ENCODE measurements around the gene FEZF1. TPM values are rescaled to one million over a fixed set of nuclear protein-coding genes. Genes with fewer than 3 reads are reported as not detected.

Gene FEZF1
- total RNA-seq, 1 donor from 2014 or later, result 0.28 TPM

GRCh38 chr7:122300211-122300932 lies 4.2 kb downstream of the FEZF1 start:
- H3K27me3 Mint-ChIP-seq (ENCODE audit: unreplicated experiment), result peaks cover 25% of the 10 kb centered on the region
- H3K9me3 Mint-ChIP-seq (ENCODE audit: unreplicated experiment), result no peaks in the 10 kb centered on the region
- H3K27ac Mint-ChIP-seq (ENCODE audit: unreplicated experiment), result no peak overlapping the region
- DNase-seq (ENCODE audit: low spot score), result no peak
- TF ChIP-seq, protein P1, sequence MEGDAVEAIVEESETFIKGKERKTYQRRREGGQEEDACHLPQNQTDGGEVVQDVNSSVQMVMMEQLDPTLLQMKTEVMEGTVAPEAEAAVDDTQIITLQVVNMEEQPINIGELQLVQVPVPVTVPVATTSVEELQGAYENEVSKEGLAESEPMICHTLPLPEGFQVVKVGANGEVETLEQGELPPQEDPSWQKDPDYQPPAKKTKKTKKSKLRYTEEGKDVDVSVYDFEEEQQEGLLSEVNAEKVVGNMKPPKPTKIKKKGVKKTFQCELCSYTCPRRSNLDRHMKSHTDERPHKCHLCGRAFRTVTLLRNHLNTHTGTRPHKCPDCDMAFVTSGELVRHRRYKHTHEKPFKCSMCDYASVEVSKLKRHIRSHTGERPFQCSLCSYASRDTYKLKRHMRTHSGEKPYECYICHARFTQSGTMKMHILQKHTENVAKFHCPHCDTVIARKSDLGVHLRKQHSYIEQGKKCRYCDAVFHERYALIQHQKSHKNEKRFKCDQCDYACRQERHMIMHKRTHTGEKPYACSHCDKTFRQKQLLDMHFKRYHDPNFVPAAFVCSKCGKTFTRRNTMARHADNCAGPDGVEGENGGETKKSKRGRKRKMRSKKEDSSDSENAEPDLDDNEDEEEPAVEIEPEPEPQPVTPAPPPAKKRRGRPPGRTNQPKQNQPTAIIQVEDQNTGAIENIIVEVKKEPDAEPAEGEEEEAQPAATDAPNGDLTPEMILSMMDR (IDR thresholded peaks at IDR 0.05; ENCODE audit: unreplicated experiment), result no peak
- peaks cover 9% of the 10 kb centered on the region for H3K36me3 Mint-ChIP-seq (ENCODE audit: low read depth, unreplicated experiment)
- peaks cover 26% of the 10 kb centered on the region for H3K4me1 Mint-ChIP-seq (ENCODE audit: unreplicated experiment)
- peak overlapping the region; percentile 79 for H3K4me3 Mint-ChIP-seq (ENCODE audit: unreplicated experiment)

DNA sequence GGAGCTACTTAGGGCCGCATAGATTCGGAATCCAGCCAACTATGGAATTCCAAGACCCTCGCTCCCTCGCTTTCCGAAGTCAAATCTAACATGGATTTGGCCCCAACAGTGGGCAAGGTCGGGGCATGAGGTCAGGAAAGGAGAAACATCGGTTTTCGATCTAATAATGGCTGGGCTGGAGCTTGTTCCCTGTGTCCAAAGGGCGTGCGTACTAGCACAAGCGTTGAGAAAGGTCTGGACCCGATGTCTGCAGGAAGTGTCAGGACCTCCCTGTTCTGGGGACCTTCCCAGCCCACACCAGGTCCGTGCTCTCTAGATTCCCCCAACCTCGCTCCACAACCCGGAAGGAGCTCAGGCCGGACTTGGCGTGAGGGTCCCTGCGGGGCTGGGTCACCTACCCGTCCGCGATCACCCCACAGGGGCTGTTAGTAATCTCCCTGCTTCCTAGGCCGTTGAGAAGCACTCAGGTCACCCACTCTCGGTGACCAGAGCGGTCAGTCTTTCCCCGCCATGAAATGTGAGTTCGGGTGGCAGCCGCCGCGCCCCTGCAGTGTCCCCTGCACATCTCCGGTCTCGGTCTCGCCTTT lies 4.8 kb downstream of the FEZF1 start:
- TF ChIP-seq, protein P1 (IDR thresholded peaks at IDR 0.05; ENCODE audit: unreplicated experiment), result no peak
- H3K9me3 Mint-ChIP-seq (ENCODE audit: unreplicated experiment), result no peaks in the 10 kb centered on the region
- DNase-seq (ENCODE audit: low spot score), result no peak

DNA sequence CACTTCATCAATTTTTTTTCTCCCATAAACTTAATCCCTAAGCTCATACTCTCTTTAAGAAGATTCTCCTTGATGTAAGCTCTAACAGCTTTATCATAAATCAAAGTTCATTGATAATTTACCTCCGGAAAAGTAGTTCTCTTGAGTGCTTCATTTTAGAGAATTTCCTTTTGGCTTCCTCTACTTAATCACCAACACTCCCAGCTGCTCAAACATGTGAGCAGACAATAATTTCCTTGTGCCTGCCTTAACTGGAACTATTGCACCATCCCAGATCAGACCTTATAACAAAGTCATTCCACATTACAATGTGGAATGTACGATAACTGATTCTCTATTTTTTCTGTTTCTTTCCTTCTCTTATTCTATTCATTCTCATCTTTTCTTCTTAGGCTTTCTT lies 5.9 kb downstream of the FEZF1 start:
- Mint-ChIP-seq H3K36me3 (ENCODE audit: low read depth, unreplicated experiment) (peaks cover 9% of the 10 kb centered on the region), H3K9me3 (ENCODE audit: unreplicated experiment) (no peaks in the 10 kb centered on the region), H3K4me1 (ENCODE audit: unreplicated experiment) (peaks cover 17% of the 10 kb centered on the region), H3K27ac (ENCODE audit: unreplicated experiment) (no peak overlapping the region), H3K4me3 (ENCODE audit: unreplicated experiment) (no peak overlapping the region), H3K27me3 (ENCODE audit: unreplicated experiment) (peaks cover 20% of the 10 kb centered on the region)
- TF ChIP-seq, protein P1 (IDR thresholded peaks at IDR 0.05; ENCODE audit: unreplicated experiment), result no peak
- DNase-seq (ENCODE audit: low spot score), result no peak

More for the DNA sequence above, 4.8 kb downstream of the FEZF1 start:
- H3K27me3 Mint-ChIP-seq (ENCODE audit: unreplicated experiment), result peaks cover 23% of the 10 kb centered on the region
- H3K4me1 Mint-ChIP-seq (ENCODE audit: unreplicated experiment), result peaks cover 22% of the 10 kb centered on the region
- peak overlapping the region; percentile 78 for H3K4me3 Mint-ChIP-seq (ENCODE audit: unreplicated experiment)
- H3K27ac Mint-ChIP-seq (ENCODE audit: unreplicated experiment), result no peak overlapping the region
- H3K36me3 Mint-ChIP-seq (ENCODE audit: low read depth, unreplicated experiment), result peaks cover 9% of the 10 kb centered on the region

DNA sequence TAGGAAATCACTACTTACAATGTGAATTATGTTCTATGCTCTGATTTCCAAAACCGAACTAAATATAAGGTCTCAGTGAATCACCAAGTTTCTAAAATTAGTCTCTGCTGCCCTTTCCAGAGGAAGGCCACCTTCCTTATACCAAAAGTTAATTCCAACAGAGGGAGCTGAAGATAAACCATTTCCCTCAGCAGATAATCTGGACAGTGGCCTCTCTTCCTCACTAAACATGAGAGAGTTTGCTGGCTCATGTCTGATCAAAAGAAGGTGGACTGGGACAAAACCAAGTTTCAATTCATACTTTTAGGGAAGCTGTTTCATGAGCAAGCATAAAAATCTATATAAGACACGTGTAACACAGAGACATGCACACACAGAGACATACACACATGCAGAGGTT lies 6.4 kb downstream of the FEZF1 start:
- no peak for DNase-seq (ENCODE audit: low spot score)
- Mint-ChIP-seq H3K27ac (ENCODE audit: unreplicated experiment) (no peak overlapping the region), H3K4me3 (ENCODE audit: unreplicated experiment) (no peak overlapping the region), H3K4me1 (ENCODE audit: unreplicated experiment) (peaks cover 17% of the 10 kb centered on the region), H3K27me3 (ENCODE audit: unreplicated experiment) (peaks cover 20% of the 10 kb centered on the region), H3K36me3 (ENCODE audit: low read depth, unreplicated experiment) (peaks cover 9% of the 10 kb centered on the region), H3K9me3 (ENCODE audit: unreplicated experiment) (no peaks in the 10 kb centered on the region)
- TF ChIP-seq, protein P1 (IDR thresholded peaks at IDR 0.05; ENCODE audit: unreplicated experiment), result no peak

- Mint-ChIP-seq H3K36me3 (ENCODE audit: low read depth, unreplicated experiment) (no peaks in the 10 kb centered on the region), H3K27ac (ENCODE audit: unreplicated experiment) (no peak overlapping the region), H3K27me3 (ENCODE audit: unreplicated experiment) (no peaks in the 10 kb centered on the region), H3K9me3 (ENCODE audit: unreplicated experiment) (no peaks in the 10 kb centered on the region), H3K4me1 (ENCODE audit: unreplicated experiment) (no peaks in the 10 kb centered on the region), H3K4me3 (ENCODE audit: unreplicated experiment) (no peak overlapping the region)
- DNase-seq (ENCODE audit: low spot score), result no peak
- TF ChIP-seq, protein P1 (IDR thresholded peaks at IDR 0.05; ENCODE audit: unreplicated experiment), result no peak
Observed at GRCh38 chr7:122291189-122291588, 13.4 kb downstream of the FEZF1 start.
